Activated naive CD4-positive, alpha-beta T cell treated with anti-CD3 and anti-CD28 coated beads, Interleukin-2, amount 10 ng/mL, durations not matched to agents 7 days and 5 days (primary cell): ENCODE data around the gene VWA5B2.

Source experiments
- CTCF ChIA-PET: fragments of 350-600 bp; sonication (Branson Sonifier 250); formaldehyde crosslinking; loops from one replicate; lab custom pipeline; 2021; ENCODE audit warnings: antibody characterized with exemption; lab: Charles Lee
- DNase-seq: peaks from one replicate; pipeline ENCODE4 v3.0.0-alpha.2; 2020
- H3K27ac Mint-ChIP-seq: one replicate; pipeline ENCODE4 v1.8.0; 2021; ENCODE audit warnings: mild to moderate bottlenecking, moderate library complexity, mixed read lengths
- H3K27me3 Mint-ChIP-seq: one replicate; pipeline ENCODE4 v1.8.0; 2021; ENCODE audit warnings: mild to moderate bottlenecking, mixed read lengths
- H3K36me3 Mint-ChIP-seq: one replicate; pipeline ENCODE4 v1.8.0; 2021; ENCODE audit warnings: mixed read lengths
- H3K4me1 Mint-ChIP-seq: one replicate; pipeline ENCODE4 v1.8.0; 2021; ENCODE audit warnings: mixed read lengths
- H3K4me3 Mint-ChIP-seq: one replicate; pipeline ENCODE4 v1.8.0; 2021; ENCODE audit warnings: mild to moderate bottlenecking, moderate library complexity, mixed read lengths
- H3K9me3 Mint-ChIP-seq: one replicate; pipeline ENCODE4 v1.8.0; 2021; ENCODE audit warnings: mixed read lengths

Gene VWA5B2

DNA sequence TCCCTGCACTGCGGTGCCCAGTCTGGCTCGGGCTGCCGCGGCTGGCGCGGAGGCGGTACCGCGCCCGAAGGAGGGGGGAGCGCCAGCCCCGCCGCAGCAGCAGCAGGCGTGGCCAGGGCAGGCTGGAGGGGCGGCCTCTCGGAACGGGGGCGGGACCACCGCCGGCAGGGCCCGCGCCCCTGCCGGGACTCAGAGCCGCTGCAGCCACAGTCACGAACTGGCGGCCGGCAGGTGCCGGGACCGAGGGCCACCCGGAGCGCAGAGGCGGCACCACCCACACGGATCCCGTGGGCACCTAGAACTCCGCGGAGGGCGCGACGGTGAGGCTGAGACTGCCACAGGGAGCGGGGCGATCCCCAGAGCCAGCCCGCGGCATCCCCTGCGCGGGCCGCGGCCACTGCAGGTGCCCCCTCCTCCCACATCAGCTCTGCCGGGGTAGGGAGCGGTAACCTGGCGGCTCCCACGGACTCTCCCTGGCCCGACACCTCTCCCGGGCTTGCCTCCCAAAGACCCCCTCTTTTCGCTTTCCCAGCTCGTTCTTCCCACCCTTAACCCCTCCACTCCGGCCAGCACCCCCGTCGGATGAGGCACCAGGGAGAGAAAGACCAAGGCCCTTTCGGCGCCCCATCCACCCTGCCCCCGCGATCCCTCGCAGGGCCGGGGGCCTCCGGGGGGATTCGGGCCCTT, at the start of gene VWA5B2:
VWA5B2 (plus strand) TSS at position 192 of the 687 bp plus-strand sequence. CDS start 944 bp downstream, outside the sequence.
- Mint-ChIP-seq H3K36me3 (no peaks in the 10 kb centered on the region), H3K4me3 (peak within 1 kb of the TSS; percentile 53), H3K27me3 (peaks cover 93% of the 10 kb centered on the region), H3K27ac (no peak within 1 kb of the TSS), H3K4me1 (peaks cover 9% of the 10 kb centered on the region), H3K9me3 (no peaks in the 10 kb centered on the region)
- peak; percentile 74 for DNase-seq
- CTCF ChIA-PET: interaction anchor here (0.9 to 5.1 kb wide), 4 partner anchors 10 to 142 kb away, joined by 3 to 58 read pairs (median 13); no protein-coding TSS in a partner anchor

DNA sequence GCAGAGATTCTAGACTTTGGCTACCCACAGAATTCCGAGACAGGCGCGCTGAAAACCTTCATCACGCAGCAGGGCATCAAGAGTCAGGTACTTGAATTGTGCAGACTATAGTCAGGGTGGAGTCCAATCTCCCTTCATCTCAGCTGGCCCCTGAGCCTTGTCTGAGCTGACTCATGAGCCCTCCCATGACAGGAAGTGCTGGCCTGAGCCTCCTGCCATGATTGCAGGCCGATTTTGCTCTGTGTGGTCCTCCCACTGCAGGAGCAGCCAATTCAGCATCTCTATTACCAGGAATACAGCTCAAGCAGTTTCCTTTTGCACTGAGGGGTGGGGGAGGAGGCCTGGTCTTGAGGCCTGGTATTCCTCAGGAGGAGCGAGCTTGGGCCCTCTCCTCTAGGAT, 49.2 kb upstream of the VWA5B2 start:
- Mint-ChIP-seq H3K9me3 (no peaks in the 10 kb centered on the region), H3K36me3 (peaks cover 63% of the 10 kb centered on the region), H3K4me3 (no peak overlapping the region), H3K4me1 (peaks cover 31% of the 10 kb centered on the region), H3K27me3 (no peaks in the 10 kb centered on the region), H3K27ac (no peak overlapping the region)
- DNase-seq: no peak
- CTCF ChIA-PET: interaction anchor here (1.3 kb wide), 1 partner anchor 48 kb away, joined by 3 read pairs; no protein-coding TSS in a partner anchor

DNA sequence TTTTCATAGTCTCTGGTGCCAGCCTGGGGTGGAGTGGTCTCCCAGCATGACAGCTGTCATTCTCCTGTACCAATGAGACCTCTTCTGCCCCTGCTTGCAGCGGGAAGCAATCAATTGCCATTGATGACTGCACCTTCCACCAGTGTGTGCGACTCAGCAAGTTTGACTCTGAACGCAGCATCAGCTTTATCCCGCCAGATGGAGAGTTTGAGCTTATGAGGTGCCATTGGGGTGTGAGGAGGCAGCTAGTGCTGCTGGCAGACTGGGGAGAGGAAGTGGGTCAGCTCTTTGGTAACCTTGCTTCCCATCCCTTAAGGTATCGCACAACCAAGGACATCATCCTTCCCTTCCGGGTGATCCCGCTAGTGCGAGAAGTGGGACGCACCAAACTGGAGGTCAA, 47.8 kb upstream of the VWA5B2 start:
- Mint-ChIP-seq H3K27me3 (no peaks in the 10 kb centered on the region), H3K27ac (no peak overlapping the region), H3K4me1 (peaks cover 23% of the 10 kb centered on the region), H3K9me3 (no peaks in the 10 kb centered on the region), H3K36me3 (peaks cover 64% of the 10 kb centered on the region), H3K4me3 (no peak overlapping the region)
- CTCF ChIA-PET: no interaction called here
- no peak for DNase-seq

- Mint-ChIP-seq H3K27ac (no peak overlapping the region), H3K27me3 (no peaks in the 10 kb centered on the region)
Measured at GRCh38 chr3:184183679-184184078, 45.7 kb upstream of the VWA5B2 start.

DNA sequence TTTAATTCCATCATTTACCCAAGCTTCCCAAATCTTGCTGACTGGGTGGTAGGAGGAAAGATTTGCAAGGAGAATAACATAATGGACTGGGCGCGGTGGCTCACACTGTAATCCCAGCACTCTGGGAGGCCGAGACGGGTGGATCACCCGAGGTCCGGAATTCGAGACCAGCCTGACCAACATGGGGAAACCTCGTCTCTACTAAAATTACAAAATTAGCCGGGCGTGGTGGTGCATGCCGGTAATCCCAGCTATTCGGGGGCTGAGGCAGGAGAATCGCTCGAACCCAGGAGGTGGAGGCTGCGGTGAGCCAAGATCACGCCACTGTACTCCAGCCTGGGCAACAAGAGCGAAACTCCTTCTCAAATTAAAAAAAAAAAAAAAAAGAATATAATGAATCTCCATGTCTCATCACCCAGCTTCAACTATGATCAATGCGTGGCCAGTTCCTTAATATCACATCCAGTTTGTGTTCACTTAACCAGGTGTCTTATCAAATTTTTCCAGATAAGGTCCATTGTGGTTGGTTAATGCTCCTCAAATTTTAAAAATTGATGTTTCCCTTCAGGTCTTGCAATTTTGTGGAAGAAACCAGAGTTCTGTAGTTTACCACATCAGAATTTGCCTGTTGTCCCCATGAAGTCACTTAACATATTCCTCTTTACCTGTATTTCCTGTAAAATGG, 44.7 kb upstream of the VWA5B2 start:
- Mint-ChIP-seq H3K4me3 (peak overlapping the region; percentile 100), H3K4me1 (peaks cover 32% of the 10 kb centered on the region), H3K36me3 (peaks cover 66% of the 10 kb centered on the region), H3K27me3 (no peaks in the 10 kb centered on the region), H3K9me3 (no peaks in the 10 kb centered on the region), H3K27ac (peak overlapping the region; percentile 72)
- CTCF ChIA-PET: no interaction called here
- DNase-seq: no peak

More at GRCh38 chr3:184183679-184184078, 45.7 kb upstream of the VWA5B2 start:
- H3K4me1 Mint-ChIP-seq: peaks cover 30% of the 10 kb centered on the region
- CTCF ChIA-PET: interaction anchor here (0.6 to 0.9 kb wide), 2 partner anchors 38 to 164 kb away, joined by 3 to 4 read pairs; no protein-coding TSS in a partner anchor
- H3K4me3 Mint-ChIP-seq: no peak overlapping the region
- H3K36me3 Mint-ChIP-seq: peaks cover 64% of the 10 kb centered on the region
- DNase-seq: no peak
- no peaks in the 10 kb centered on the region for H3K9me3 Mint-ChIP-seq

- peak overlapping the region; percentile 92 for H3K27ac Mint-ChIP-seq
- peaks cover 63% of the 10 kb centered on the region for H3K36me3 Mint-ChIP-seq
- peak overlapping the region; percentile 100 for H3K4me3 Mint-ChIP-seq
- peaks cover 32% of the 10 kb centered on the region for H3K4me1 Mint-ChIP-seq
- peak; percentile 99 for DNase-seq
- no peaks in the 10 kb centered on the region for H3K9me3 Mint-ChIP-seq
- no peaks in the 10 kb centered on the region for H3K27me3 Mint-ChIP-seq
- CTCF ChIA-PET: no interaction called here
Measured at GRCh38 chr3:184185461-184186183, 43.8 kb upstream of the VWA5B2 start.

GRCh38 chr3:184186184-184186901, 43.0 kb upstream of the VWA5B2 start, which contains the start of gene ABCF3:
TSS of gene ABCF3 (plus strand) at chr3:184186199. CDS start at chr3:184186208, 9 bp downstream.
- peak within 1 kb of the TSS; percentile 92 for H3K27ac Mint-ChIP-seq
- no peaks in the 10 kb centered on the region for H3K9me3 Mint-ChIP-seq
- H3K4me1 Mint-ChIP-seq: peaks cover 32% of the 10 kb centered on the region
- CTCF ChIA-PET: interaction anchor here (0.9 kb wide), 1 partner anchor 41 kb away, joined by 3 read pairs; no protein-coding TSS in a partner anchor
- no peak for DNase-seq
- peak within 1 kb of the TSS; percentile 100 for H3K4me3 Mint-ChIP-seq
- no peaks in the 10 kb centered on the region for H3K27me3 Mint-ChIP-seq
- H3K36me3 Mint-ChIP-seq: peaks cover 63% of the 10 kb centered on the region

GRCh38 chr3:184186902-184187207, 42.5 kb upstream of the VWA5B2 start:
- Mint-ChIP-seq H3K4me3 (peak overlapping the region; percentile 100), H3K27ac (peak overlapping the region; percentile 92), H3K27me3 (no peaks in the 10 kb centered on the region), H3K9me3 (no peaks in the 10 kb centered on the region), H3K4me1 (peaks cover 32% of the 10 kb centered on the region), H3K36me3 (peaks cover 59% of the 10 kb centered on the region)
- no peak for DNase-seq
- CTCF ChIA-PET: interaction anchor here (0.9 kb wide), 1 partner anchor 41 kb away, joined by 3 read pairs; no protein-coding TSS in a partner anchor

GRCh38 chr3:184188080-184188479, 41.3 kb upstream of the VWA5B2 start:
- H3K27ac Mint-ChIP-seq: no peak overlapping the region
- CTCF ChIA-PET: interaction anchor here (1.0 to 1.4 kb wide), 2 partner anchors 40 to 62 kb away, joined by 3 to 4 read pairs; no protein-coding TSS in a partner anchor
- peaks cover 32% of the 10 kb centered on the region for H3K4me1 Mint-ChIP-seq
- peaks cover 59% of the 10 kb centered on the region for H3K36me3 Mint-ChIP-seq
- peak overlapping the region; percentile 5 for H3K4me3 Mint-ChIP-seq
- no peak for DNase-seq
- no peaks in the 10 kb centered on the region for H3K9me3 Mint-ChIP-seq
- no peaks in the 10 kb centered on the region for H3K27me3 Mint-ChIP-seq

GRCh38 chr3:184189421-184189820, 40.0 kb upstream of the VWA5B2 start:
- Mint-ChIP-seq H3K27me3 (no peaks in the 10 kb centered on the region), H3K9me3 (no peaks in the 10 kb centered on the region), H3K36me3 (peaks cover 57% of the 10 kb centered on the region), H3K4me1 (peaks cover 28% of the 10 kb centered on the region), H3K4me3 (no peak overlapping the region), H3K27ac (no peak overlapping the region)
- DNase-seq: no peak
- CTCF ChIA-PET: no interaction called here

DNA sequence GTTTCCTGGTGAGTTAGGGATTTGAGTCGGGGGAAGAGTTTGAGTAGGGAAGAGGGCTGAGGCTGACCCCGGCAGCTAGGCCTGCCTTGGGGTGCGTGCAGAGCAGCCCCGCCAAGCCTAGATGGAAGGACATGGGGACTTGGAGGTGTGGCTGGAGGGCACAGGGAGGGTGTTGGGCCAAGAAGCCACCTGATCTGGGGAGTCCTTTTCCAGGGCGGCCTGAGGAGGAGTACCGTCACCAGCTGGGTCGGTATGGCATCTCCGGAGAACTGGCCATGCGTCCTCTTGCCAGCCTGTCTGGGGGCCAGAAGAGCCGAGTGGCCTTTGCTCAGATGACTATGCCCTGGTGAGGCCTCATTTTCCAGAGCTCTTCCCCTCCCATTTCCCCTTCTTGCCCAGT, 36.5 kb upstream of the VWA5B2 start:
- CTCF ChIA-PET: no interaction called here
- Mint-ChIP-seq H3K27me3 (no peaks in the 10 kb centered on the region), H3K4me3 (no peak overlapping the region), H3K27ac (no peak overlapping the region), H3K9me3 (no peaks in the 10 kb centered on the region), H3K4me1 (peaks cover 5% of the 10 kb centered on the region), H3K36me3 (peaks cover 44% of the 10 kb centered on the region)
- no peak for DNase-seq

DNA sequence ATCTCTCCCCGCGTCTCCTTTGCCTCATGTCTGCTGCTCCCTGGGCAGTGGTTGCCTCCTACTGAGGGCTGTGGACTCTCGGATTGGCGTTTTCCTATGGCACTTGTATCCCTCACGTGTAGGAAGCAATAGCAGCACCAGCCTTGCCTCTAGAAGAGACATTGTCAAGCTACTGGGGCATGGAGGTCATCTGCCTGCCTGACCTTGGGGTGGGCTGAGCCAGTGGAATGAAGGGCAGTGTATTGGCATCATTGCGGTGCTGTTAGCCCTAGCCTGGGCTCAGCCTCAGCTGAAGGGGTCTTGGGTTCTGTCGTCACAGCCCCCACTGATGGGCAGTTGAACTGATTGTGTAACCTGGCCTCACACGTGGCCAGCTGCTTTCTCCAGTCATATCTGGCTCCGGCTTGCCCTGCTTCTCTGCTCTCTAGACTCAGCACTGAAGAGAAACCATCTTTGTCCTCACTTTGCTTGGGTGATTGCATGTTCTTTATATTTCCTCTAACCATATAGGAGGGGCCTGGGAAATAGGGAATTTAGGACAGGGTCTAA, 35.3 kb upstream of the VWA5B2 start:
- DNase-seq: no peak
- CTCF ChIA-PET: interaction anchor here (4.2 kb wide), 1 partner anchor 34 kb away, joined by 15 read pairs; no protein-coding TSS in a partner anchor
- peaks cover 34% of the 10 kb centered on the region for H3K36me3 Mint-ChIP-seq
- no peaks in the 10 kb centered on the region for H3K4me1 Mint-ChIP-seq
- H3K27me3 Mint-ChIP-seq: no peaks in the 10 kb centered on the region
- no peaks in the 10 kb centered on the region for H3K9me3 Mint-ChIP-seq
- no peak overlapping the region for H3K4me3 Mint-ChIP-seq
- H3K27ac Mint-ChIP-seq: no peak overlapping the region

DNA sequence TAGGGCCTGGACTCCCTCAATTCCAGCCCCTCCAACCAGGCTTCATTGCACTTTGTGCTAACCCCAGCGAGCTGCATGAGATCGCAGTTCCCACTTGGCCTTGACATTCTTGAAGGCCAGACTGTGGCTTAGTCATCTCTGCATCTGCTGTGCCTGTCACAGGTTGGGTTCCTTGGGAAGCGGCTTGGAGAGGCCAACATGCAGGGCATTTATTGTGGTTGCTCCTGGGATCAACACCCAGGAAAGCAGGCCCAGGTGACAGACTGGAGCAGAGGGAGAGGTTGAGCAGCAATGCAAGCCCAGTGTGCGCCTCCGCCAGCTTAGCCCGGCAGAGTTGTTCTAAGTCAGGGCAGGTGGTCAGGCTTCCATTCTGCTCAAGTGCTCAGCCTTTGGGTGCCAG, 32.8 kb upstream of the VWA5B2 start:
- Mint-ChIP-seq H3K36me3 (peaks cover 20% of the 10 kb centered on the region), H3K27ac (no peak overlapping the region), H3K4me1 (no peaks in the 10 kb centered on the region), H3K9me3 (no peaks in the 10 kb centered on the region), H3K4me3 (no peak overlapping the region), H3K27me3 (peaks cover 3% of the 10 kb centered on the region)
- no peak for DNase-seq
- CTCF ChIA-PET: interaction anchor here (4.2 kb wide), 1 partner anchor 31 kb away, joined by 15 read pairs; no protein-coding TSS in a partner anchor
